Measurements from ENCODE around the gene XPO6.

XPO6 gene

GRCh38 chr16:28131181-28131580, 80.6 kb downstream of the XPO6 start:
- TF ChIP-seq CTCF (IDR thresholded peaks at IDR 0.05; ENCODE audit: insufficient read depth, low read depth, low read length, missing control alignments) = no peak
- no peak for DNase-seq (ENCODE audit: low read depth)
- no peak overlapping the region for H3K4me3 ChIP-seq (ENCODE audit: low read length)

DNA sequence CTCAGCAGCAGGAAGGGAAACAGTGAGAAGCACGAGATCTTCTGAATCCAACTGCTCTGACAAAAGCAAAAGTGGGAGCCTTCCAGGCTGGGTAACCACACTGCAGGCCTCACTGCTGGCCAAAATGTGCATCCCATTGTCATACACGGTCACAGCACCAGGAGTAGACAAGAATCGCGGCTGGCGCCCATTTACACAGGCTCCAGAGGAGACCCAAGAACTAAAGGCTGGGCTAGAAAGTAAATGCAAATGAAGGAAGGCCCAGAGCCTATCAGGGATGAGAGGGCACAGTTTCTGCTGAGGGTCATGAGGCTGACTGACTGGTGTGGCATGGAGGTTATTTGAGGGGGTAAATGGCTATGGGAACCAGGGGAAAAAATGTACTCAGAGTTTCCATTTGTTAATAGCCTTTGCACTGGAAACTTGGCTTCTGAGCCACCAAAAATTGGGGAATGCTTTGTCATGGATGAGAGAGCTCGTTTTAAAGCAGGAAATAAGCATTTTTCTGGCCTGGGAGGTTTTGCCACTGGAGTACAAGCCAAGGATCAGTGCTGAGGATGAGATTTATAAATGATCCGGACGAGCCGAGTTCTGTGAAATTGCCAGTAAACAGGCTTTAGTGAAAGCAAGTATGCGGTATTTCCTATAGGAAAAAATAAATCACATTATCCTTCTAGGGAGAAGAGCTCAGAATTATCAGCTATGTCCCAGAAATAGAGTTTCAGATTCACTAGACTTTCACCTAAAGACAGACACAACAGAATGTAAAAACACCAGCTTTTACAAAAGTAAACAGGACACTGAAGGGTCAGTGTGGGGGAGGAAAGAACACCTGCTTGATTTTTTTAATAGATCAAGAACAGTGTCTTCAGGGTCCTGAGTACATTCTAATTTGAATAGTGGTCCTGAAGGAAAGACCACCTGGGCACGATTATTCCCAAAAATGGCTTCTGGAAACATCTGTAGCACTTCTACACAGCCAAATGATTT, 81.4 kb downstream of the XPO6 start:
- no peak for TF ChIP-seq CTCF (IDR thresholded peaks at IDR 0.05; ENCODE audit: insufficient read depth, low read depth, low read length, missing control alignments)
- H3K4me3 ChIP-seq (ENCODE audit: low read length) = no peak overlapping the region
- no peak for DNase-seq (ENCODE audit: low read depth)

DNA sequence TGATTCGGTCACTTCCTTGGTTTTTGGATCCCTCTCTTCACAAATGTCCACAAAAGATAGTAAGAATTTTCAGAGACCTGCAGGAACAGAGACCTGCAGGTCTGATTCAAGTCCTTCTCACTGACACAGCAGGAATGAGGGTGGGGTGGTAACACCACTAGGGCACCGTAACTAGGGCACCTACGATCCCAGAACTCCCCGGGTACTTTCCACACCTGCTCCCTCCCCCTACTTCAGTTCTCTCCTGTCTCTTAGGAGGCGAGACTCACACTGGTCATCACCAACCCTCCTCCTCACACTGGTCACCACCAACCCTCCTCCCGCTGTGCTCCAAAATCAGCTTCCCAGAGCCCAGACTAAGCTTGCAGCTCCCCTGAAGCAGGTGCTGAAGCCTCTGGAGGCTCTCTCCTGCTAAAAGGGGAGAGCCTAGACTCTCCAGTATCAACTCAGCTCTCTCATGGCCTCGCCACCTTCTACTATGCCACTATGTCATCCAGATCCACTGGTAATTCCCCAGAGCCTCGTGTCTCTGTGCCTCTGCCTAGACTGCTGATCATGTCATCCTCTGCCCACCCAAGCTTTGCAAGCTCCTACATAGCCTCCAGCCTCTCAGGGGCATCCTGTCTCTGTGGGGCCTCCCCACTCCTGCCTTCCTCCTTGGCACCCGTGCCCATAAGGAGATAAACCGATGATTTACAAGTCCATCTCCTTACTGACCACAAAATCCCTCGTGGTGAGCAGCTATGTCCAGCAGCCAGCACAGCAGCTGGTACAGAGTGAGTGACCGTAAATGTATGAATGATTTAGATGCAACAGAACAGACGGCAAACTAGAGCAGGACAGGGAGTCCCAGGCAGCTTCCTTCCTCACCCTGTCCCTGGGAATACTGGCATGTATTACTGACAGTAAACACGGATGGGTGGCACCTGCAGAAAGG, 84.8 kb downstream of the XPO6 start:
- DNase-seq (ENCODE audit: low read depth) = no peak
- no peak for TF ChIP-seq CTCF (IDR thresholded peaks at IDR 0.05; ENCODE audit: insufficient read depth, low read depth, low read length, missing control alignments)
- no peak overlapping the region for H3K4me3 ChIP-seq (ENCODE audit: low read length)

DNA sequence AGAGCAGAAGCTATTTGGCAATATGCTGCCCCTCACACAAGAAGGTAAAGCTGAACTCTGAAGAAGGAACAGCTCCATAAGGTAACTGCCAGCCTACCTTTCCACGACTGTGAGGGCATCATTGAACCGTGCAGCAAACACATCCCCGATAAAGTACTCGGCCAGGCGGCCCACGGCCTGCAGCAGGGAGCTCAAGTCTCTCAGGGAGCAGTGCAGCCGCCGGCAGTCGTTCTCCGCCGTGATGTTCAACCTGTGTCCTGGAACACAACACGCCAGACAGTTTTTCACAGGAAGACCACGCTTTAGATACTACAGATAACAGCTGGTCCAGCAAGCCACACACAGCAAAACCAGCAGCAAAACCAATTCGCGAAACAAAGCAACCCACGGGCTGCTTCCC, 86.2 kb downstream of the XPO6 start:
- DNase-seq (ENCODE audit: low read depth) = no peak
- no peak overlapping the region for H3K4me3 ChIP-seq (ENCODE audit: low read length)
- TF ChIP-seq CTCF (IDR thresholded peaks at IDR 0.05; ENCODE audit: insufficient read depth, low read depth, low read length, missing control alignments) = no peak

DNA sequence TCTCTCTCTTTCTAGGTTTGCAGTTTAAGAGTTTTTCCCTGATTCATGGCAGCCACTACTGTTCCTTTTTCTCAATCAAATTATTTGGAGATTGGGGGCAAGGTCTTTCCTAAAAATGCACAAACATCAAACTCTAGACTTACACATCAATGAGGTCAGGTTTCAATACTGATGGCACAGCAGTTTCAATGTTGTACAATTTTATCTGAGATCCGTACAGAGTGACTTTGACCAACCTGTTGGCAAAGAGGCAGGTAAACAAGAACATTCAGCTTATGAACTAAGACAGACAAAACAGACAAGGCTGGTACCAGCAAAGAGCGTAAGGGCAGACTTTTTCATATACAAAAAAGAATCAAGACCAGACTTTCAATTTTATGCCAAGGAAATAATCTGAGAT, 90.2 kb downstream of the XPO6 start:
- TF ChIP-seq CTCF (IDR thresholded peaks at IDR 0.05; ENCODE audit: insufficient read depth, low read depth, low read length, missing control alignments) = no peak
- H3K4me3 ChIP-seq (ENCODE audit: low read length) = no peak overlapping the region
- DNase-seq (ENCODE audit: low read depth) = no peak

- DNase-seq (ENCODE audit: low read depth) = no peak
- no peak for TF ChIP-seq CTCF (IDR thresholded peaks at IDR 0.05; ENCODE audit: insufficient read depth, low read depth, low read length, missing control alignments)
- H3K4me3 ChIP-seq (ENCODE audit: low read length) = no peak overlapping the region
Measured at GRCh38 chr16:28120754-28121153, 91.0 kb downstream of the XPO6 start.
